Liver (tissue), 3 donors: ENCODE data around the gene SGK1.
"Not testable (repeated sequence)": the region's sequence is repeated elsewhere in the genome, so short reads cannot be mapped to it uniquely, and the experiment has no call there.

Experiments
- TF ChIP-seq, protein P1 (sequence below): IDR thresholded peaks from 2 replicates; pipeline ENCODE4 v1.6.1; 2016; ENCODE audit warnings: antibody characterized with exemption
- TF ChIP-seq, protein P2 (sequence below): fragments of 150-350 bp; IDR thresholded peaks from 2 replicates; pipeline ENCODE4 v1.5.1; 2017; ENCODE audit warnings: improper control_type of control experiment, low read depth, low read length; ENCODE audit not compliant: missing input control
- donor health status: healthy.
- donor health status: healthy.

- TF ChIP-seq, protein P1, sequence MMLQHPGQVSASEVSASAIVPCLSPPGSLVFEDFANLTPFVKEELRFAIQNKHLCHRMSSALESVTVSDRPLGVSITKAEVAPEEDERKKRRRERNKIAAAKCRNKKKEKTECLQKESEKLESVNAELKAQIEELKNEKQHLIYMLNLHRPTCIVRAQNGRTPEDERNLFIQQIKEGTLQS, result not testable (repeated sequence)
- TF ChIP-seq, protein P2, sequence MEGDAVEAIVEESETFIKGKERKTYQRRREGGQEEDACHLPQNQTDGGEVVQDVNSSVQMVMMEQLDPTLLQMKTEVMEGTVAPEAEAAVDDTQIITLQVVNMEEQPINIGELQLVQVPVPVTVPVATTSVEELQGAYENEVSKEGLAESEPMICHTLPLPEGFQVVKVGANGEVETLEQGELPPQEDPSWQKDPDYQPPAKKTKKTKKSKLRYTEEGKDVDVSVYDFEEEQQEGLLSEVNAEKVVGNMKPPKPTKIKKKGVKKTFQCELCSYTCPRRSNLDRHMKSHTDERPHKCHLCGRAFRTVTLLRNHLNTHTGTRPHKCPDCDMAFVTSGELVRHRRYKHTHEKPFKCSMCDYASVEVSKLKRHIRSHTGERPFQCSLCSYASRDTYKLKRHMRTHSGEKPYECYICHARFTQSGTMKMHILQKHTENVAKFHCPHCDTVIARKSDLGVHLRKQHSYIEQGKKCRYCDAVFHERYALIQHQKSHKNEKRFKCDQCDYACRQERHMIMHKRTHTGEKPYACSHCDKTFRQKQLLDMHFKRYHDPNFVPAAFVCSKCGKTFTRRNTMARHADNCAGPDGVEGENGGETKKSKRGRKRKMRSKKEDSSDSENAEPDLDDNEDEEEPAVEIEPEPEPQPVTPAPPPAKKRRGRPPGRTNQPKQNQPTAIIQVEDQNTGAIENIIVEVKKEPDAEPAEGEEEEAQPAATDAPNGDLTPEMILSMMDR, result not testable (repeated sequence)
Measured at GRCh38 chr6:134319686-134320085, 1.8 kb upstream of the SGK1 start.
